Stimulated activated CD4-positive, alpha-beta T cell treated with anti-CD3 and anti-CD28 coated beads, Interleukin-1b, Interleukin-23, amount 100 ng/mL, for 48 hours (primary cell): ENCODE data around the gene DCUN1D2.
"Not testable (repeated sequence)": the region's sequence is repeated elsewhere in the genome, so short reads cannot be mapped to it uniquely, and the experiment has no call there.

Experiments
- DNase-seq: peaks from one replicate; pipeline ENCODE4 v3.0.0-alpha.2; 2020

Gene DCUN1D2

DNA sequence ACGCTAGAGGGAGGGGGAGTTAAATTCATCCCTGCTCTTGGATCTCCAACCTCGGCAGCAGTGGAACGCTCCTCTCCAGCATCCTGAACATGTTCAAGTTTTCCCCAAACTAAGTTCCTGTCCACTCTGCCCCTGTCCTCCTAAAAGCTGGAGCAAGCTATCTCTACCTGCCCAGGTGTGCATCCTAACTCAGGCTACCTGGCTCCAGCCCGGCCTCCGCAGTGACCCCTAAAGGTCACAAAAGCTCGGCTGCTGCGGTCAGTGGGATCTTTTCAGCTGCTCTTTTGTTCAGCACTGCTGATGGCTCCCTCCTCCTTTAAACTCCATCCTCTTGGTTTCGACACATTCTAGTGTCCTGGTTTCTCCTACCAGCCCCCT is 1.4 kb downstream of the DCUN1D2 start:
- DNase-seq = no peak

- no peak for DNase-seq
Measured at GRCh38 chr13:113488283-113488682, 2.2 kb downstream of the DCUN1D2 start.

DNA sequence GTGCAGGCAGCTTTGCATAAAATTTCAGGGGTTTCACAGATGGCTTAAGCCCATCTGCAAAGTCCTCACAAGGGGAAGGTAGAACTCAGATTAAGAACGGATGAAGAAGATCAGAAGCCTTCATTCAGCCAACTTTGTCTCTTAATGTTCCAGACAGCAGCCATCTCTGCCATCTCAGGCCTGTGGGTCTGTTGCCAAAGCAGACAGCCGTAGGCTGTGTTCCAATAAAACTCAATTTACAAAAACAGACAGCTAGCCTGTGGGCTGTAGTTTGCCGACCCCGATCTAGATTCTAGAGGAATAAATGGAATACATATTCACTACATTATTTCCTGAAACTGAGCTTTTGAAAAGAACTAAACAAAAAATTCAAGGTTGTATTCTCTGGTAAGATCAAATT is 3.8 kb downstream of the DCUN1D2 start:
- DNase-seq = no peak

GRCh38 chr13:113485545-113485944 is 5.0 kb downstream of the DCUN1D2 start:
- no peak for DNase-seq

- no peak for DNase-seq
Measured at GRCh38 chr13:113483504-113484293, 6.8 kb downstream of the DCUN1D2 start.

DNA sequence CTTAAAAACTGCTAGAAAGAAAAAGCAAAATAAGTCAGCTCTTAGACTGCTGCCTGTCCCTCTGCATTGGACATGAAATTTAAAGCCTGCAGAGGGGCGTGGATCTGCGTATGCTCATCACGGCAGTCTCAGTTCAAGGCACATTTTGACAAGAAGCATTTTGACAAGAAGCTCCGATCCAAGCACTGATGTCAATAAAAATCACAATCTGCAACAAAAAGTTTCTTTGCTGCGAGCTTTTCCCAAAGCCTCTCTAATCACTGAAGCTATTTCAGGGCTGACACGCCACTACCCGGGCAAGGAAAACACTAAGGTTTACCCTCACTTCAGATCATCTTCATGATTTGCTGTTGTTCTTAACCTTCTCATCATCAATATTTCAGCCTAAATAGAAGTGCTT is 7.4 kb downstream of the DCUN1D2 start:
- DNase-seq = no peak

DNA sequence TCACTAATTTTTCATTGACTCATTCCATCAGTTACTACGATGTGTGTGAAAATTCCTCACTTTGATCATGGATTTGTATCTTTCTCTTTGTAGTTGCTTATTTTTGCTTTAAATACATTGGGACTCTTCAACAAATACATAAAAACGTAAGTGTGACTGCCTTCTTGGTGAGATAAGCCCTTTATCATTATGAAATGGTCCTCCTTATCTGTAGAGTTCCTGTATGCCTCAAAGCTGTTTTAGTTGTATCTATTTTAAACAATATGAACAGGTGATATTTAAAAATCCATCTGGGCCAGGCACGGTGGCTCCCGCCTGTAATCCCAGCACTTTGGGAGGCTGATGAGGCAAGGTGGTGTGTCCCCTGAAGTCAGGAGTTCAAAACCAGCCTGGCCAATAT is 11.3 kb downstream of the DCUN1D2 start:
- no peak for DNase-seq

DNA sequence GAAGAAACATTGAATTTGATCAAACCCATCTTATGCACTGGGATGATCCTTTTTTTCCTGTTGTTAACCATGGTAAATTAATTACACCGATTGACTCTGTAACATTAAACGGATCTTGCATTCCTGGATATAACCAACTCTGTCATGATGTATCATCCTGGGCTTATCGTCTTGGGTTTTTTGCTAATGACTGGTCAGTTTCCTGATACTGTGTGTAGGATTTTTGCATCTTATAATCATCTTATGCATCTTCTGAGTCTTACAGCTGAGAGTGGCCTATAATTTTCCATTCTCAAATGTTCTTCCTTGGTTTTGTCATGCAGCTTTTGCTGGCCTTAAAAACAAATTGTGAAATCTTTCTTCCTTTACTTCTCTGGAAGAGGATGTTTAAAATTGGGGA is 12.8 kb downstream of the DCUN1D2 start:
- no peak for DNase-seq

GRCh38 chr13:113476811-113477210 is 13.7 kb downstream of the DCUN1D2 start:
- no peak for DNase-seq

DNA sequence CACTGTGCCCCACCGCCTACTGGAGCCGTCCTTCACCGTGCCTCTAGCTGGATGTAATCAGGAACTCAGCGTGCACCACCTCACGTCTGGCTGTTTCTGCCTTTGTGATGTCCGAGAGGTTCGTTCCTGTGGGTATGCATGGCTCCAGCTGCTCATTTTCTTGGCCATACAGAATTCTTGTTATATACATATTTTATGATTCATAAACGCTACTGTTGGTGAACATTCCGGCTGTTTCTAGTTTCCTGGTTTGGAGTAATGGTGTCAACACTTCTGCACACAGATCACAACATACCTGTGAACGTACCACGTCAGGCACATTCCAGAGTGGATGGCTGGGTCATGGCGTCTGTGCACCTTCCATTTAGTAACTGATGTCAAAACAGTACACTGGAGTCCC is 14.6 kb downstream of the DCUN1D2 start:
- no peak for DNase-seq

DNA sequence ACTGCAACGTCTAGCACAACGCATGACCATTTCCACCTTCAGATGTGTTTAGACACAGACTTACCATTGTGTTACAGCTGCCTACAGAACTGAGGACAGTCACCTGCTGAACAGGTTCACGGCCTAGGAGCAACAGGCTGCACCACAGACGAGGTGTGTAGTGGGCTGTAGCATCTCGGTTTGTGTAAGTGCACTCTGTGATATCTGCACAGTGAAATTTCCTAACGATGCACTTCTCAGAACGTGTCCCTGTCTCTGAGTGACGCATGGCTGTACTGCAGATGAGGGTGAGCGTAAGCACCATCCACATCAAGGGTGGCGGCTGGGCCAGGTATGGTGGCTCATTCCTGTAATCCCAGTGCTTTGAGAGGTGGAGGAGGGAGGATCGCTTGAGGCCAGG is 15.2 kb downstream of the DCUN1D2 start:
- no peak for DNase-seq

GRCh38 chr13:113474179-113474578 is 16.3 kb downstream of the DCUN1D2 start:
- DNase-seq = no peak

GRCh38 chr13:113472355-113473025 is 18.0 kb downstream of the DCUN1D2 start:
- DNase-seq = no peak

DNA sequence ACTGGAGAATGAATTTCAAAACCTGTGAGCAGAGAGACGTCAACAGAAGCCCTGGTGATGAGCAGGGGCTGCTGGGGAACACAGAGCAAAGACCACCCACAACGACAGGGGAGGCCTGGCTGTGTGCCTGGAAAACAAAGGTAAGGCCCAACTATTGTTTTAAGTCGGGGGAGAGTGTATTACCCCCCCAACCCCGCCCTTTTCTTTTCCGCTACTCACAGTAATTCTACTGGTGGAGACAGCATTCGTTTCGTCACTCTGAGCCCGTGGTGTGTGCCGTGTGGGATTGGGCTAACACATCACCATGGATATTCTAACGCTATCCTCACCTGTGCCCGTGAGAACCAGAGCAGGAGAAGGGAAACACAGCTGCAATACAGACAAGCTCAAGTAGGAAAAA is 18.7 kb downstream of the DCUN1D2 start:
- DNase-seq = no peak

DNA sequence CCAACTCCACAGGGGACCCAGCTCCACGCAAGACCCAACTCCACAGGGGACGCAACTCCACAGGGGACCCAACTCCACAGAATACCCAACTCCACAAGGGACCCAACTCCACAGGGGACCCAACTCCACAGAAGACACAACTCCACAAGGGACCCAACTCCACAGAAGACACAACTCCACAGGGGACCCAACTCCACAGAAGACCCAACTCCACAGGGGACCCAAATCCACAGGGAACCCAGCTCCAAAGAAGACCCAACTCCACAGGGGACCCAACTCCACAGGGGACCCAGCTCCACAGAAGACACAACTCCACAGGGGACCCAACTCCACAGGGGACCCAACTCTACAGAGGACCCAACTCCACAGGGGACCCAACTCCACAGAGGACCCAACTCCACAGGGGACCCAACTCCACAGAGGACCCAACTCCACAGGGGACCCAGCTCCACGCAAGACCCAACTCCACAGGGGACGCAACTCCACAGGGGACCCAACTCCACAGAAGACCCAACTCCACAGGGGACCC is 19.8 kb downstream of the DCUN1D2 start:
- DNase-seq = not testable (repeated sequence)

- DNase-seq = no peak
Measured at GRCh38 chr13:113470073-113470472, 20.4 kb downstream of the DCUN1D2 start.

GRCh38 chr13:113469582-113469981 is 20.9 kb downstream of the DCUN1D2 start:
- DNase-seq = no peak

DNA sequence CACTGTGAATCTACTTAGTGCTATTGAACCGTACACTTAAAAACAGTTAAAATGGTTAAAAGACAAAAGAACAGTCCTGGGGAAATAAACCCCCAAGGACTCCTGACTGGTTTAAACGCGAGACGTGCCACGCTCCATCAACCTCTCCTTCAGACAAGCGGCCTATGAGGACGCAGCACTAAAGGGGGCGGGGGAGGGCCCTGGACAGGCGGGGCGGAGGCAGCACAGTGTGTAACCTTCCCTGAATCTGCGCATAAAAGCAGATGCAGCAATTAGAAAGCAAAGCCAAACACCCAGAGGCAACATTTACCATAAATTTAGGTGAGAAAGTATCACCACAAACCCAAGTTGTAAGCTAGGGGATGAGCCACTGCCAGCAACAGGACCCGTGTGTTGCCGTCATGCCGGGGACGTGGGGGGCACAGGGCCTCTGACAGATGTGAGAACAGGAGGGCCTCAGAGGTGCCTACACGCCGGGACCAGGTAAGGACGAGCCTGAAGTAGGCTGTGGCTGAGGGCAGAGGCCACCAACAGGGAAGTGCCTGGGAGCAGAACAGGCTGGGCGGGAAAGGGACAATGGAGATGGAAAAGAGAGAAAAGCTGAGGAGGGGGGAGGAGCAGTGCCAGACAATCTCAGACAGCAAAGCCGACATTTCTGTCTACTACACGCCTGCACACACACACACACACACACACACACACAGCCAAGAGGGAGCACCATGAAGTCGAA is 21.9 kb downstream of the DCUN1D2 start:
- no peak for DNase-seq

DNA sequence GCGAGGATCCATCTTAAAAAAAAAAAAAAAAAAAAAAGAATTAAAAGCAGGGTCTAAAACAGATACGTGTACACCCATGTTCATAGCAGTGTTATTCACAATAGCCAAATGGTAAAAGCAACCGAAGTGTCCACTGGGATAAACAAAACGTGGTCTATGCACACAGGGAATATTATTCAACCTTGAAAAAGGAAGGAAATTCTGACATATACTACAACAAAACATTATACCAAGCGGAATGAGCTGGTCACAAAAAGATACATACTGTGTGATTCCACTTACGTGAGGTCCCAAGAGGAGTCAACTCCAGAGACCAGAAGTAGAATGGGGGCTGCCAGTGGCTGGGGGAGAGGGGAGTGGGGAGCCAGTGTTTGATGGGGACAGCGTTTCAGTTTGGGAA is 22.5 kb downstream of the DCUN1D2 start:
- no peak for DNase-seq

DNA sequence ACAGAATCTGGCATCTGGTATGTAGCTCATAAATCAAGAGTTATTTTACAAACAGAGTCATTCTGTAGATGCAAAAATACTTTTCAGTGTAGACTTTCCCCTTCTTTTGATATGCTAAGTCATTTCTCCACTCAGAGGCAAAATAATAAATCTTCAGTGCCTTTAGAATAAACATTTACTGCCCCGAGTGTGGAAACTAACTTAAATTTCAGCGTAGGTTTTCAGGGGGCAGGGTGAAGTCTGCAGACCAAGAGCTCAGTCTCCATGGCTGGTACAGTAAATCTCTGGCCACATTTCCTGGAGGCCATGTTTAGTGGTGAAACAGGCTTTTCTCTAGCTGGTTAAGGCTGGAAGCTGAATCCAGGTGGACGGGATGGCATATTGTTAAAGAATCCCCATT is 24.1 kb downstream of the DCUN1D2 start:
- no peak for DNase-seq

GRCh38 chr13:113465300-113465699 is 25.2 kb downstream of the DCUN1D2 start:
- no peak for DNase-seq

DNA sequence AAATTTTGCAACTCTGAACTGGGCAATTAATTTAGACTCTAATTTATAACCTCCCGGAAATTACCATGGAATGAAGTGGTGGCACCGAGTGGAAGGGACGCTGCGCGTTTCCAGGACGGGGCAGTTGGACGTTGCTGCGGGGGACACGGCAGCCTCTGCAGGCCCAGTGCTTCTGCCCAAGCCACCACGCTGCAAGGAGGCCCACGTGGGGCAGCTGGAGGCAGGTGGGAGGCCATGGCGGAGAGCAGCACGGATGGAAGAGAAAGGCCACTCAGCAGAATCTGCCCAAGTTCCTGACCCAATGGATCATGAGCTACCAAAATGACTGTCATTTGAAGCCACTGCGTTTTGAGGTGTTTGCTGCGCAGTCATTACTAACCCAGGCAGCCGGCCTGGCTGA is 26.0 kb downstream of the DCUN1D2 start:
- no peak for DNase-seq

DNA sequence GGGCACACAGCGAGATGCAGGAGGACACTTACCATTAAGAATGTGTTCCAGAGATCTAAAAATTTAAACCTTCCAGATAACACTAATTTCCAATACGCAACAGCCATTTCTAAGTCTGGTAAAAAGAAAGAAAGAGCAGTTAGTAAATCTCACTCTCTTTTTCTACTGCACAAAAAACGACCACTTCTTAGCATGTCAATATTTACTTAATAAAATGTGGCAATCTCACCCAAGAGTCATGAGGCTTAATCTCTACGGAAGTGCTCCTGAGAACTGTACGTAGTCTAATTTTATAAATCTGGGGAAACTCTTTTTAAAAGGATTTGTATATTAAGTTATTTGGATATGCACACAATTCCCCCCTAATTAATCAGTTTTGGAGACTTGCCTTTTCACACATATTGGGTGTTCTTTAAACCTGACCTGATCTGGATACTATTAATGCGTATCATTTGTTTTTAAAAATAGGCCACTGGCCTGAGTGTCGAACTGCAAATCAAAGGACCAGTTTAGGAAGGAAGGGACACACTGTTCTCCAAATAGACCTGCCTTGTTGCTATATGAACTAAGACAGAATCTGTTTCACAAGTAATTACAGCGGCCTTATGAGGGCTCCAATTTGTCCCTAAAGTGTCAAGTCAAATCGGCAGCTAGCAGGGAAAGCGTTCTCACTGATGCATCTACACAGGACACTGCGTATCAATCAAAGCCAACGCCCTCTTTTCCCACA is 29.3 kb downstream of the DCUN1D2 start:
- DNase-seq = no peak
